Nephron (organoid): ENCODE data around the gene SSX7.

ENCODE experiments used
- H3K27ac Mint-ChIP-seq, 3 experiments: 2 replicates each; pipeline ENCODE4 v1.8.0; 2020; ENCODE audit warnings: mixed read lengths in 3 of 3, mild to moderate bottlenecking in 2 of 3, moderate library complexity in 1 of 3
- H3K27me3 Mint-ChIP-seq: 2 replicates; pipeline ENCODE4 v1.8.0; 2021; ENCODE audit warnings: low read depth, mild to moderate bottlenecking, moderate library complexity, mixed read lengths
- H3K36me3 Mint-ChIP-seq: 2 replicates; pipeline ENCODE4 v1.8.0; 2020; ENCODE audit warnings: low read depth, mixed read lengths
- H3K4me1 Mint-ChIP-seq: 2 replicates; pipeline ENCODE4 v1.8.0; 2020; ENCODE audit warnings: mixed read lengths
- H3K4me3 Mint-ChIP-seq, 3 experiments: 2 replicates each; pipeline ENCODE4 v1.8.0; 2020; ENCODE audit warnings: mild to moderate bottlenecking in 3 of 3, mixed read lengths in 3 of 3, moderate library complexity in 2 of 3
- H3K9me3 Mint-ChIP-seq: 2 replicates; pipeline ENCODE4 v1.8.0; 2020; ENCODE audit warnings: mixed read lengths
- CTCF ChIP-seq, 3 experiments: fragments of 200-600 bp; sonication (generic); IDR thresholded peaks; one replicate each; pipeline ENCODE4 v1.5.0; 2021; ENCODE audit warnings: antibody characterized with exemption in 3 of 3; ENCODE audit not compliant: unreplicated experiment in 3 of 3

SSX7 gene

GRCh38 chrX:52594658-52595057 is 60.0 kb downstream of the SSX7 start:
- TF ChIP-seq CTCF (IDR thresholded peaks at IDR 0.05; ENCODE audit: unreplicated experiment in 3 of 3) = no peak

More at GRCh38 chrX:52594658-52595057, 60.0 kb downstream of the SSX7 start:
- Mint-ChIP-seq H3K27me3 (peaks cover 6% of the 10 kb centered on the region), H3K36me3 (no peaks in the 10 kb centered on the region), H3K9me3 (peaks cover 12% of the 10 kb centered on the region), H3K4me3 (no peak overlapping the region), H3K27ac (no peak overlapping the region), H3K4me1 (no peaks in the 10 kb centered on the region)
